NOMO-1 treated with dmso at 0.1 percent for 144 hours (cell line): Measurements from ENCODE around the gene ACAP2.
"Not testable (repeated sequence)": the region's sequence is repeated elsewhere in the genome, so short reads cannot be mapped to it uniquely, and the experiment has no call there.

Experiments
- DNase-seq: peaks from one replicate; lab custom pipeline; 2025; ENCODE audit not compliant: unreplicated experiment; lab: John Stamatoyannopoulos, UW

Gene ACAP2, protein sequence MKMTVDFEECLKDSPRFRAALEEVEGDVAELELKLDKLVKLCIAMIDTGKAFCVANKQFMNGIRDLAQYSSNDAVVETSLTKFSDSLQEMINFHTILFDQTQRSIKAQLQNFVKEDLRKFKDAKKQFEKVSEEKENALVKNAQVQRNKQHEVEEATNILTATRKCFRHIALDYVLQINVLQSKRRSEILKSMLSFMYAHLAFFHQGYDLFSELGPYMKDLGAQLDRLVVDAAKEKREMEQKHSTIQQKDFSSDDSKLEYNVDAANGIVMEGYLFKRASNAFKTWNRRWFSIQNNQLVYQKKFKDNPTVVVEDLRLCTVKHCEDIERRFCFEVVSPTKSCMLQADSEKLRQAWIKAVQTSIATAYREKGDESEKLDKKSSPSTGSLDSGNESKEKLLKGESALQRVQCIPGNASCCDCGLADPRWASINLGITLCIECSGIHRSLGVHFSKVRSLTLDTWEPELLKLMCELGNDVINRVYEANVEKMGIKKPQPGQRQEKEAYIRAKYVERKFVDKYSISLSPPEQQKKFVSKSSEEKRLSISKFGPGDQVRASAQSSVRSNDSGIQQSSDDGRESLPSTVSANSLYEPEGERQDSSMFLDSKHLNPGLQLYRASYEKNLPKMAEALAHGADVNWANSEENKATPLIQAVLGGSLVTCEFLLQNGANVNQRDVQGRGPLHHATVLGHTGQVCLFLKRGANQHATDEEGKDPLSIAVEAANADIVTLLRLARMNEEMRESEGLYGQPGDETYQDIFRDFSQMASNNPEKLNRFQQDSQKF

DNA sequence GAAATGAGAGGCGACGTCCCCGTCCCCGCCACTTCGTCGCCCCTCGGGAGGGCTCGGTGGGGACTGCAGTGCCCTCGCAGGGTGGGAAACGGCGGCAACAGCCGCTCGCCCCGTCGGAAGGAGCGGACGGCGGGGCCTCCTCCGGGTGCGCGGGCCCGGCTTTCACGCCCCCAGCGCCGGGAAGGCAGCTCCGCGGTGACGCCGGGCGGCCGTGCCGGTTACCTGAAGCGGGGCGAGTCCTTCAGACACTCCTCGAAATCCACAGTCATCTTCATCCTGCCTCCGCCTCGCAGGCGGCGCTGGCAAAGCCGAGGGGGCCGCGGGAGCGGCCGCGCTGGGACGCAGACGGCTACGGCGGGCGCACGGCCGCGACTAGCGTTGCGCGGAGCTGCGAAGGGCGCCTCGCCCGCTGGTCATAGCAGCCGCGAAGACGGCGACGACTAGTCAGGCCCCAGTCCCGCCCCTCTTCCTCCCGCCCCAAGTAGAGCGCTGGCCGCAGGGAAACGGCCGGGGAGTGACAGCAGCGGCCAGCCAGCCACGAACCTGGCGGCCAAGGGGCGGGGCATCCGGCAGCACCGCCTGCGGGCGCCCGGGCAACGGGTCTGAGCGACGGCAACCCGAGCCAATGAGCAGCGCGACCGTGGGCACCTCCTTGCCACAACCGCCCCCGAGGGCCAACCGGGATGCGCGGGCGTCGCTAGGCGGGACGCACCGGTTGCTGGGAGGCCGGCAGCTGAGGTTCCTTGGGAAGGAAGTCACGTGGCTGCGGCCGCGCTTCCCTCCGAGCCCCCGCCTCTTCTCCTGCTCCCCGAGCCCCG is at the start of gene ACAP2:
ACAP2 (minus strand) TSS at position 448 of the 818 bp plus-strand sequence; CDS start at position 275, 173 bp downstream.
- peak; percentile 100 for DNase-seq

DNA sequence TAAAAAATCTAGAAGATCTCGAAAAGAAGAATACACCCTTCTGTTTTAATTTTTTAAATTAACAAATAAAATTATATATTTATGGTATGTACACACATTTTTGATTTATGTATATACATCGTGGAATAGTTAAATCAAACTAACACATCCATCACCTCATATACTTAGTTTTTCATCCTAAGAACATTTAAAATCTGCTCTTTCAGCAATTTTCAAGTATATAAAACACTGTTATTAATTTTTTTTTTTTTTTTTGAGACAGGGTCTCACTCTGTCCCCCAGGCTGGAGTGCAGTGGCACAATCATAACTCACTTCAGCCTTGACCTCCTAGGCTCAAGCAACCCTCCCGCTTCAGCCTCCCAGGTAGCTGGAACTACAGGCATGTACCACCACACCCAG is 32.8 kb upstream of the ACAP2 start:
- no peak for DNase-seq

DNA sequence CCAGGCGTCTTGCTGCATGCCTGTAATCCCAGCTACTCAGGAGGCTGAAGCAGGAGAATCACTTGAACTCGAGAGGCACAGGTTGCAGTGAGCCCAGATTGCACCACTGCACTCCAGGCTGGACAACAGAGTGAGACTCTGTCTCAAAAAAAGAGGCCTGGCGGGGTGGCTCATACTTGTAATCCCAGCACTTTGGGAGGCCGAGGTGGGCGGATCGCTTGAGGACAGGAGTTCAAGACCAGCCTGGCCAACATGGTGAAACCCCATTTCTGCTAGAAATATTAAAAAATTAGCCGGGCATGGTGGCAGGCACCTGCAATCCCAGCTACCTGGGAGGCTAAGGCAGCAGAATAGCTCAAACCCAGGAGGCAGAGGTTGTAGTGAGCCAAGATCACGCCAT is 32.3 kb upstream of the ACAP2 start:
- DNase-seq = not testable (repeated sequence)

DNA sequence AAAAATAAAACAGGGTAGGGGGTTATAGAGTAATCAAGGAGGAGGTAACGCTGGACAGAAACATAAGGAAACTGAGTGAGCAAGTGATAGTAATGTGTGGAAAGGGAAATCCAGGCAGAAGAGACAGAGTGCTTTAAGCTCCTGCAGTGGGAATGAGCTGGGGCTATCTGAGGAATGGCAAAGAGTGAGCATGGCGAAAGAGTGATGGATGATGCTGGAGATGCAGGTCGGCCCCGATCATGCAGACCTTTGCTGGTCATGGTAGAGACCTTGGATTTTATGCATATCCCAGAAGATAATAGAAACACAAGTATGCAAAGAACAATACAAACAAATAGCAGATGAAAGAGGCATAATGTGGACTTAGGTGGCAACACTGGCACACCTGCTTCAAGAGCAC is 26.0 kb upstream of the ACAP2 start:
- DNase-seq = no peak

DNA sequence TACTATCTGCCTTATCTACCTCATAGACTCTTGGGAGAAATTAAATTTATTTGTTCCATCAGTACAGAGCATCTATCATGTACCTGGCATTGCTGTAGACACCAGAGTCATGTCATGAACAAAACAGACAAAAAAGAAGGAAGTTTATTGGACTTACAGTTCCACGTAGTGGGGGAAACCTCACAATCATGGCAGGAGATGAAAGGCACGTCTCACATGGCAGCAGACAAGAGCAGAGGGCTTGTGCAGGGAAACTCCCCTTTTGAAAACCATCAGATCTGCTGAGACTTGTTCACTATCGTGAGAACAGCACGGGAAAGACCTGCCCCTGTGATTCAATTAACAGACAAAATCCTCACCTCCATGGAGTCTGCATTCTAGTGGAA is 25.6 kb upstream of the ACAP2 start:
- DNase-seq = no peak

DNA sequence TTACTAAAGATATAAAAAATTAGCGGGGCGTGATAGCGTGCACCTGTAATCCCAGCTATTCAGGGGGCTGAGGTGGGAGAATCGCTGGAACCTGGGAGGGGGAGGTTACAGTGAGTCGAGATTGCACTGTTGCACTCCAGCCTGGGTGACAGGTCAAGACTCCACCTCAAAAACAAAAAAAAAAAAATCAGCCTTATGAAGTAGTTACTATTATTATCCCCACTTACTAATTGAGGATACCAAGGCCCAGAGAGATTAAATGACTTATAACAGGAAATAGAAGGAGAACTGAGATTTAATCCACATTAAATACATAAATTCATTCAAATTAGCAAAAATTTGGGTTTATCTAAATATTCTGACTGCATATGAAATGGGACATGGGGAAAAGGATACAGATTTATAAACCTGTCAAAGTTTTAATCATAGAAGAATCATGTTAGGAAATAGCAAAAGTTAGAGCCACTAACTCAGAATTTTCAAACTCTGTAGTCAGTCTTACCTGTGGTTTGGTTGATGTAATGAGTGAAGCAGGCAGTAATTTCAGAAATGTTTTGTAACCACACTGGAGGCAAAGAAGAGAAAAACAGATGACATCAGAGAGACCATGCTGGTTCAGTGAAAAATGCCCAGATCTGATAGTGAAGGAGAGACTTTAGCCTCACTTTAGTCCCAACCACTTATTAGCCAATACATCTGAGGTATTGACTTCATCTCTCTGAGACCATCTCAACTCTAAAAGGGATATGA is 25.0 kb upstream of the ACAP2 start:
- no peak for DNase-seq

DNA sequence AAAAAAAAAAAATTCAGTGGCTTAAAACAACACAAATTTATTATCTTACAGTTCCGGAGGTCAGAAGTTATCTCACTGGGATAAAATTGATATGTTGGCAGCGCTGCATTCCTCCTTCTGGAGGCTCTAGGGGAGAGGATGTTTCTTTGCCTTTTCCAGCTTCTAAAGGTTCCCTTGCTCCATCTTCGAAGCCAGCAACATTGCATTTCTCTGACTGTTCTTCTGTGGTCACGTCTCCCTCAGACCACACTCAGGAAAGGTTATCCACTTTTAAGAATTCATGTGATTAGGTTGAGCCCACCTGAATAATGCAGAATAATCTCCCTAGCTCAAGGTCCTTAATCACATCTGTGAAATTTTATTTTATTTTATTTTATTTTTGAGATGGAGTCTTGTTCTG is 23.4 kb upstream of the ACAP2 start:
- no peak for DNase-seq

DNA sequence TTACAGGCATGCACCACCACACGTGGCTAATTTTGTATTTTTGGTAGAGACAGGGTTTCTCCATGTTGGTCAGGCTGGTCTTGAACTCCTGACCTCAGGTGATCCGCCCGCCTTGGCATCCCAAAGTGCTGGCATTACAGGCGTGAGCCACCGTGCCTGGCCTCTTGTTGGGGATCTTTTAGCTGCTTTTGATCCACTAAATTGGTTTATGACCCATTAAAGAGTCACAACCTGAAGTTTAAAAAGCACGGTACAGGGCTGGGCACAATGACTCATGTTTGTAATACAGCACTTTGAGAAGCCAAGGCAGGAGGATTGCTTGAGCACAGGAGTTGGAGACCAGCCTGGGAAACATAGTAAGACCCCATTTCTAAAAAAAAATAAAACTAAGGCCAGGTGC is 20.1 kb upstream of the ACAP2 start:
- DNase-seq = not testable (repeated sequence)

DNA sequence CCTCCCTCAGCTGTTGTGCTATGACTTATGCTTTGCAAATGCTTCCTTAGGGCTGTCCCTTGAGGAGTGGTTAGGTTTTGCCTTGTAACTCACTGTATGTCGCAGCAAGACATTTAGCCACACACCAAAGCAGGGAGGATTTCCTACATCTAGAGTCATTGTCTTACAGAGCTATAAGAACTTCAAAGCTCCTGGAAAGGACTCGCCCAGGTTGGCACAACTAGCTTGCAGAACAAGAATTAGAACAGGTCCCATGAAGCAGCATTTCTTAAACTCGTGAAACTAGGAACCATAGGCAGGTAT is 19.4 kb upstream of the ACAP2 start:
- DNase-seq = no peak

DNA sequence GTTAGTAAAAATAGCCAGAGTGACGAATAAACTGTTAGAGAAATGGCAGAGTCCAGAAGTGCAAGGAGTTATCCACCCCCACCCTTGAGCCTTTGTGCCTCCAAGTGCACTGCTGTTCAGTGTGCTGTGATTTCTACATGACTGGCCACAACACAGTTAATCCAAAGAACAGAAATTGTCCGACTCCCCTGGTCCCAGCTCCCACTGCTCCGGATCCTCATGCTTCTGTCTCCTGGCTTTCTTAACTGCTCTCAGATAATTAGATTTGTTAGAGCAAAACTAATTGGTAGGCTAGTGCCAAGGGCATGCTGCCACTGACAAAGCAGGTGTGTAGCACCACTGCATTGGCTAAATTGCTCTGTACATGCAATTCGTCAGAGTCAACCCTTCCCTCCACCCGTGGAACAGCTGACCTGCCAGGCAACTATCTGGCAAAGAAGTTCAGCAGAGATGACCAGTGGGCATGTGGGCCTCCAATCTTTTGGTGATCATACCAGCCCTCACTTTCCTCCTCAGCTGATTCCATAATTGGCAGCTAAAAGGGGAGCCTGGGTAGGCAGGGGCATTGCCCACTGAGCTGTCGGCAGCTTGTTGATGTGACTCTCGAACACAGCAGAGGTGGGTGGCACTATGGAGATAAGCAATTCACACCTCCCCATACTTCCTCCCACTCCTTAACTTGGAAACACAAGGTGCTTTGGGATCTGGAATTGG is 18.9 kb upstream of the ACAP2 start:
- no peak for DNase-seq

DNA sequence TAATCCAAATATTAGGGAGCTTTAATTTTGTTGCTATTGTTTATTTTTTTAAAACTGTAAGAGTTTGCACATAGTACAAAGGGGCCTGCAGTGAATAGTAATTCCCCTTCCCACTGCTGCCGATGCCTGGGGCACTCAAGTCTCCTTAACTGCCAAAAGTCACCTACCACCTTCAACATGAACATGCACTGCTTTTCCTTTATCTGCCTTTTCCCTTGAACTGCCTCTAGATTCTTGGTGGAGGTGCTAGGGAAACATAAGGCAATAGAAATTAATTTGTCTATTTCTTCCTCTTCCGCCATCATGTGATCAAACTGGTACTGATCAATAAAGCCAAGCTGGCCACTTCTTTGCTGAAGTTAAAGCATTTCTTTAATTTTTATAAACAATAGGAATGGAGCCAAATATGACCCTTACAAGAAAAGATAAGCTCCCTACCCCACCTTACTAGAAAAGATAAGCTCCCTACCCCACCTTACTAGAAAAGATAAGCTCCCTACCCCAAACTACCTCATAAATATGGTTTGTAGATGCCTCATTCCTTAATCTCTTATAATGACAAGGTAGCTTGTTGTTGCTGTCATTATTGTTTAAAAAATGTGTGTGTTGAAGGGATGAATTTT is 17.4 kb upstream of the ACAP2 start:
- DNase-seq = no peak

DNA sequence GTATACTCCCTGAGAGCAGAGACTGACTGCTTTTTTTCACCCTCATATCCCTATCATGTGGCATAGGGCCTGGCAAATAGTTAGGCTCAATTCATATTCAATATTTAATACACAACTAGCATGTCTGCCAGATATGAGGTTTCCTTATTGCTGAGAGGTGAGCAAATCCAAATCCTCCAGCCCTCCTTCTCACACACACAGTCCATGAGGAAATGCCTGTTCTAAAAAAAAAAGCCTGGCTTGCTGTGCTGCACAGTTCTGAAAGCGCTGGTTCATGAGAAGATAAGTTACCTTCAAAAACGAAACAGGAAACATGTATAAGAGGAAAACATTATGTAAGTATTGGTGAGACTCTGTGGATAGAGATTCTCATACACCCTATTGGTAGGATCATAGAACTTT is 15.5 kb upstream of the ACAP2 start:
- DNase-seq = peak; percentile 69

DNA sequence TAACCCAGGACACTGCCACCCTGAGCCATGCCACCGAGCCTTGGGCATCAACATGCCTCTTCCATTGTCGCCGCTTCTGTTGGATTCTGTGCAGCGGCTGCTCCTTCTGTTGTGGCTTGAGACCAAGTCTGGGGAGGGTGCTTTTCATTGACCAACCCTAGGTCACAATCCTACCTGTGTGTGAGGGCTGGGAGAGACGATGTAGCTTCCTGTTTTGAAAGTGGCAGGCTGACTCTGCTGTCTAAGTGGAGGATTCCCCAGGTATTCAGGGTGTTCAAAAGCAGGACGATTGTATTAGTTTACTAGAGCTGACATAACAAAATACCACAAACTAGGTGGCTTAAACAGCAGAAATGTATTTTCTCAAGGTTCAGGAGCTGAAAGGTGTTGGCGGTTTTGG is 13.0 kb upstream of the ACAP2 start:
- DNase-seq = no peak

DNA sequence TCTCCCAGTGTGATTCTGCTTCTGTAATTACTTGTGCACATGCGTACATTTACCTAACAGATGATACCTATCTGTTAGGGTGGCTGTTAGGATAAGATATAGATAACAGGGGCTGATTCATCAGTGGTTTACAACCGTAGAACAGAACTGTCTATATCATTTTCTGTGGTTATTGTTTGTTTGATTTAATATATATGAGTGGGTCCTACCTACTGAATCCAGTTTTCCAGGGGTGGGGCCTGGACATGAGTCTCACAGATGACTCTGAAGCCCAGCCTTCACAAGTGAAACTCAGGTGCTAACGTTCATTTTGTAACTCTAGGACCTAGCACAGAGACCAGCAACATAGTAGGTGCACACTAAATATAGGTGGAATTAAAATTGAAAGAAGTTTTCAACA is 10.4 kb upstream of the ACAP2 start:
- DNase-seq = no peak

DNA sequence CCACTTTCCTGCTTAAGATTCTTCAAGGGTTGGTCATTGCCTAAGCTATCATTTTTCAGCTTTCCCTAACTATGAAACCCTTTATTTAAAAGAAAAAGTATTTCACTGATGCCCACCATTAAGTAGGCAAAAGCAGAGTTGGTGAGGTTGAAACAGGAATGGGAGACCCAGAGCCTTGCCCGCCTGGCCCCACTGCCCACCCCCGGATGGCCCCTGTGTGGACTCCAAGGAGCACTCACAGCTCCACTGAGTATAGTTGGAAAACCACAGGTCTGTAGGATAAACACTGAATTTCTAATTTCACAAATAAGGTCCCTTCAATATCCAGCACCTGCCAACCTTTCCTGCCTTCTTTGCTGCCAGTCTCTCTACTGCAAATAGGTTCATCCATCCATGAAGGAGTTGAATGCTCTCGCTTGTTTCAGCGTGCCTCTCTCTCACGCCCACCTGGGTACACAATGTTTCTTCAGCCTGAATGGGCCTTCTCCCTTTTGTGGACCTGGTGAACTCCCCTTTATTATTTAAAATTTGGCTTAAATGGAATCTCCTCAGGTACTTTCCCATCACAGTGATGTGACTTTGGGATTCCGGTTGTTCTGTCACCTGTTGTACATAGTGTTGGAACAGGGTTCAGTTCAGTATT is 8.7 kb upstream of the ACAP2 start:
- DNase-seq = no peak

DNA sequence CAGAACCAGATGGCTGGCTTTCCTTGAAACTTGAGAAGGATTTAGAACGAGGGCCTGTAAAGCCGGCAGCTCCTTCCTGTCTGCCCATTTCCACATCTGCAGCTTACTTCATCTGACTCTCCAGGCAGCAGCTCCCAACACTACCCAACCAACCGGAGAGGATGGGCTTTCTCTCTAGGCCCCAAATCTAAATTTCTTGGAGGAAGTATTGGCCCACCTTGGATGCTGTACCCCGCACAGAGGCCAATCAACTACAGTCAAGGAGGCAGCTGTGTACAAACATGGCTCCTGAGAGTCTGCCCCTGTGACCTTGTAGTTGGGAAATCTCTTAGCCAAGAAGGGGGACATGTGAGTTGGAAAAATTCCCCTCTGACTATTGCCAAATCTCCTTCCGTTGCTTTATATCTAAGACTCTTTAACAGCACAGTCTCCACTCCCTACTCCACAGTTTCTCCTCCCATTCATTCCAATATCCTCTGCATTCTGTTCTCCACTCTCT is 8.0 kb upstream of the ACAP2 start:
- DNase-seq = peak; percentile 40

DNA sequence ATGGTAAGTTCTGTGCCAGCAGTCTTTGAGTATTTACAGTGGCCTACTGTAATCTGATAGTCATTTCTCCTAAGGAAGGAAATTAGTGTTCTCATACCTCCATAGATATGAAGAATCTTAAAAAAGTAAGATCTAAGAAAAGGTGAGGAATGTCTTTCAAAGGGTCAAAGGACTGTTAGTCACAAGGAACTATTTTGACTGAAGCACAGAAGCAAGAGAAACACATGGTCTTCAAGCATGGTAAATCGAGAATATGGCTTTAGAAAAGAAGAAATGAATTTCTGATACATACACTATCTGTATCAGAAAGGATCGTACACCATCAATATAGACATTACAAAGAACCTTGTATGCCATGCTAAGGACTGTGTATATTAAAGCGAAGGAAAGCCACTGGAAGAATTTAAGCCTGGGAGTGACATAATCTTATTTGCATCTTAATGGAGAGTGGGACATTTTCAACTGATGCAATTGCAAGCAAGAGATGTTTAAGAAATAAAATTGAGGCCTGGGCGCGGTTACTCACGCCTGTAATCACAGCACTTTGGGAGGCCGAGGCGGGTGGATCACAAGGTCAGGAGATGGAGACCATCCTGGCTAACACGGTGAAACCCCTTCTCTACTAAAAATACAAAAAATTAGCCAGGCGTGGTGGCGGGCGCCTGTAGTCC is 5.5 kb upstream of the ACAP2 start:
- no peak for DNase-seq

DNA sequence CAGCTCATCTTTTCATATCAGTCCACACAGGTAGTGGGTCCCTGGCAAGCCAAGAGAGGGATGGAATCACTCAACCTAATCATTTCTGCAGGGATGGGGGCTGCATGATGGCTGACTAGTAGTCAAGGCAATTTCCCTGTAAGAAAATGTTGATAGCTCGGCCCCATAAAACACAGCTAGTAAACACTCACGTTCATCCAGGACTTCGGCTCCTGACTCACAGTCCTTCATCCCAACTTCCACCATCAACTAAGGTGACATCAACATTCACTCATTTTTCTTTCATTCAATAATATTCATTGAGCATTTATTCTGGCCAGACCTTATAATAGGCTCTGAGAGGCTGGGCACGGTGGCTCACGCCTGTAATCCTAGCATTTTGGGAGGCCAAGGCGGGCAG is 4.4 kb upstream of the ACAP2 start:
- DNase-seq = no peak

DNA sequence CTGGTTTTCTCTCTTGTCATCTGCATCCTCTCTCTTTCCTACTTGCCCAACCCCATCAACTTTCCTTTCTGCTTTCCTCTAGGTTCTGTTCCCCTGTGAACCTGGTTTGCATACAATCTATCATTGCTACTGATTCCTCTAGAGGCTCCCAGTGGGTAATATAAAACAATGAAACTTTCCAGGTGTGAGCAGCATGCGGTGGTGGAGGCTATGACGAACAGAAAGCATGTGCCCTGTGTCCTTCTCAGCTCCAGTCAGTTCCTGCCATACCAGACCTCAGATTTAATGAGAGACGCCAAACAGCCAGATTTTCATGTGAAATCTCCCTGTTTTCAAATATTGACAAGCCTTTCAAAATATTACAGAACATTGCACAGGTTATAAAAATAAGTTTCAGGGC is 3.5 kb upstream of the ACAP2 start:
- no peak for DNase-seq
